GM11168 (cell line): ENCODE results near the gene STX1B.
"Not testable (repeated sequence)": the region's sequence is repeated elsewhere in the genome, so short reads cannot be mapped to it uniquely, and the experiment has no call there.

ENCODE experiments used
- in situ Hi-C: fragments of 300-500 bp; cut with MboI; formaldehyde crosslinking; loops from one replicate; pipeline ENCODE4 v1.12.0; 2022; ENCODE audit warnings: low sequenced_read_pairs; ENCODE audit not compliant: unreplicated experiment

The STX1B gene

GRCh38 chr16:30942426-30942806 lies 68.0 kb downstream of the STX1B start:
- in situ Hi-C loops, result no loop called here

- in situ Hi-C loops, result no loop called here
Observed at GRCh38 chr16:30941600-30942425, 68.6 kb downstream of the STX1B start.

GRCh38 chr16:30939571-30939970 lies 70.9 kb downstream of the STX1B start:
- in situ Hi-C loops, result not testable (repeated sequence)
